BLaER1 treated with 17β-estradiol and CSF1 and Interleukin-3, amounts not matched to agents 10 nM and 100 nM (cell line): ENCODE measurements around the gene CENPQ.

Experiments
- H3K27ac ChIP-seq, 11 experiments: shearing (Covaris generic); formaldehyde crosslinking; 2 replicates each; pipeline ENCODE4 v1.8.1; 2022
- H3K27me3 ChIP-seq, 11 experiments: shearing (Covaris generic); formaldehyde crosslinking; 2 replicates each; pipeline ENCODE4 v1.8.1; 2022
- H3K36me3 ChIP-seq, 11 experiments: shearing (Covaris generic); formaldehyde crosslinking; 2 replicates each; pipeline ENCODE4 v1.8.1; 2022
- H3K4me1 ChIP-seq, 10 experiments: shearing (Covaris generic); formaldehyde crosslinking; 2 replicates each; pipeline ENCODE4 v1.8.1; 2022
- H3K4me2 ChIP-seq, 11 experiments: shearing (Covaris generic); formaldehyde crosslinking; 2 replicates each; pipeline ENCODE4 v1.8.1; 2022
- H3K4me3 ChIP-seq, 10 experiments: shearing (Covaris generic); formaldehyde crosslinking; 2 replicates each; pipeline ENCODE4 v1.8.1; 2022
- H3K9ac ChIP-seq, 11 experiments: shearing (Covaris generic); formaldehyde crosslinking; 2 replicates each; pipeline ENCODE4 v1.8.1; 2022
- H3K9me3 ChIP-seq, 11 experiments: shearing (Covaris generic); formaldehyde crosslinking; replicated peaks in 1 of 11; 2 replicates each; pipeline ENCODE4 v1.8.1; 2022
- H4K20me1 ChIP-seq, 11 experiments: shearing (Covaris generic); formaldehyde crosslinking; 2 replicates each; pipeline ENCODE4 v1.8.1; 2022
- Cebpa-rat ChIP-seq, 11 experiments: shearing (Covaris generic); IDR thresholded peaks; 2 replicates each; pipeline ENCODE4 v1.8.1; 2022

The CENPQ gene

GRCh38 chr6:49490633-49491032 lies 27.5 kb downstream of the CENPQ start:
- Histone ChIP-seq H4K20me1 (no peaks in the 10 kb centered on the region), H3K4me3 (no peak overlapping the region), H3K4me2 (no peak overlapping the region), H3K27me3 (no peaks in the 10 kb centered on the region), H3K9me3 (no peaks in the 10 kb centered on the region), H3K36me3 (peaks cover 56 to 94% (median 79%) of the 10 kb centered on the region in 11 experiments), H3K4me1 (no peaks in the 10 kb centered on the region), H3K9ac (no peak overlapping the region), H3K27ac (no peak overlapping the region)
- no peak for TF ChIP-seq Cebpa-rat (IDR thresholded peaks at IDR 0.05)

GRCh38 chr6:49497304-49497703 lies 34.1 kb downstream of the CENPQ start:
- Histone ChIP-seq H3K9ac (no peak overlapping the region), H3K27me3 (no peaks in the 10 kb centered on the region), H3K4me2 (no peak overlapping the region), H3K36me3 (peaks cover 11 to 36% (median 28%) of the 10 kb centered on the region in 11 experiments; a peak in 20 of 22 replicates), H3K4me1 (no peaks in the 10 kb centered on the region), H3K27ac (no peak overlapping the region), H3K9me3 (no peaks in the 10 kb centered on the region), H3K4me3 (no peak overlapping the region), H4K20me1 (no peaks in the 10 kb centered on the region)
- no peak for TF ChIP-seq Cebpa-rat (IDR thresholded peaks at IDR 0.05)

- TF ChIP-seq Cebpa-rat (IDR thresholded peaks at IDR 0.05) = no peak
- no peaks in the 10 kb centered on the region for H4K20me1 ChIP-seq
- no peak overlapping the region for H3K9ac ChIP-seq
- H3K4me2 ChIP-seq = no peak overlapping the region
- H3K36me3 ChIP-seq = peaks cover 3 to 19% (median 12%) of the 10 kb centered on the region in 11 experiments; a peak in 18 of 22 replicates
- no peaks in the 10 kb centered on the region for H3K27me3 ChIP-seq
- no peak overlapping the region for H3K4me3 ChIP-seq
- H3K4me1 ChIP-seq = no peaks in the 10 kb centered on the region
- no peaks in the 10 kb centered on the region for H3K9me3 ChIP-seq
- no peak overlapping the region for H3K27ac ChIP-seq
These were observed 36.0 kb downstream of the CENPQ start for GRCh38 chr6:49499126-49499525.

GRCh38 chr6:49499623-49500022 lies 36.5 kb downstream of the CENPQ start, which contains the start of gene GLYATL3:
TSS of gene GLYATL3 (plus strand) at chr6:49499923. CDS start at chr6:49511991, 12,068 bp downstream.
- Histone ChIP-seq H3K4me2 (no peak within 1 kb of the TSS), H3K9ac (no peak within 1 kb of the TSS), H3K36me3 (peaks cover 0 to 14% (median 7%) of the 10 kb centered on the region in 11 experiments; a peak in 17 of 22 replicates), H3K4me1 (no peaks in the 10 kb centered on the region), H3K27me3 (no peaks in the 10 kb centered on the region), H3K4me3 (no peak within 1 kb of the TSS), H4K20me1 (no peaks in the 10 kb centered on the region), H3K9me3 (no peaks in the 10 kb centered on the region), H3K27ac (no peak within 1 kb of the TSS)
- no peak for TF ChIP-seq Cebpa-rat (IDR thresholded peaks at IDR 0.05)

GRCh38 chr6:49504666-49505065 lies 41.5 kb downstream of the CENPQ start:
- TF ChIP-seq Cebpa-rat (IDR thresholded peaks at IDR 0.05) = no peak
- H3K27me3 ChIP-seq = no peaks in the 10 kb centered on the region
- H4K20me1 ChIP-seq = no peaks in the 10 kb centered on the region
- H3K9ac ChIP-seq = no peak overlapping the region
- H3K27ac ChIP-seq = no peak overlapping the region
- no peaks in the 10 kb centered on the region; a peak in 1 of 22 replicates for H3K9me3 ChIP-seq
- no peaks in the 10 kb centered on the region for H3K36me3 ChIP-seq
- no peak overlapping the region for H3K4me3 ChIP-seq
- H3K4me2 ChIP-seq = no peak overlapping the region
- no peaks in the 10 kb centered on the region for H3K4me1 ChIP-seq

- no peaks in the 10 kb centered on the region for H3K36me3 ChIP-seq
- no peaks in the 10 kb centered on the region for H3K4me1 ChIP-seq
- H3K4me3 ChIP-seq = no peak overlapping the region
- TF ChIP-seq Cebpa-rat (IDR thresholded peaks at IDR 0.05) = no peak
- H3K27me3 ChIP-seq = no peaks in the 10 kb centered on the region
- H3K9me3 ChIP-seq = no peaks in the 10 kb centered on the region; a peak in 1 of 22 replicates
- no peak overlapping the region for H3K27ac ChIP-seq
- H4K20me1 ChIP-seq = no peaks in the 10 kb centered on the region
- no peak overlapping the region for H3K9ac ChIP-seq
- H3K4me2 ChIP-seq = no peak overlapping the region
These were observed 43.5 kb downstream of the CENPQ start for GRCh38 chr6:49506569-49507111.

GRCh38 chr6:49509342-49509741 lies 46.2 kb downstream of the CENPQ start:
- no peak overlapping the region for H3K4me2 ChIP-seq
- no peak overlapping the region for H3K4me3 ChIP-seq
- no peak overlapping the region for H3K9ac ChIP-seq
- no peak overlapping the region for H3K27ac ChIP-seq
- no peaks in the 10 kb centered on the region for H3K4me1 ChIP-seq
- no peaks in the 10 kb centered on the region for H3K27me3 ChIP-seq
- no peaks in the 10 kb centered on the region for H4K20me1 ChIP-seq
- no peaks in the 10 kb centered on the region for H3K36me3 ChIP-seq
- H3K9me3 ChIP-seq = no peaks in the 10 kb centered on the region; a peak in 1 of 22 replicates
- TF ChIP-seq Cebpa-rat (IDR thresholded peaks at IDR 0.05) = no peak

- TF ChIP-seq Cebpa-rat (IDR thresholded peaks at IDR 0.05) = no peak
- H3K4me2 ChIP-seq = no peak overlapping the region
- H3K27ac ChIP-seq = no peak overlapping the region
- H3K27me3 ChIP-seq = no peaks in the 10 kb centered on the region
- H3K4me1 ChIP-seq = no peaks in the 10 kb centered on the region
- no peaks in the 10 kb centered on the region; a peak in 1 of 22 replicates for H3K9me3 ChIP-seq
- no peak overlapping the region for H3K9ac ChIP-seq
- no peak overlapping the region for H3K4me3 ChIP-seq
- H3K36me3 ChIP-seq = no peaks in the 10 kb centered on the region
- H4K20me1 ChIP-seq = no peaks in the 10 kb centered on the region
These were observed 50.2 kb downstream of the CENPQ start for GRCh38 chr6:49513153-49513989.

GRCh38 chr6:49514571-49515484 lies 51.7 kb downstream of the CENPQ start:
- H3K36me3 ChIP-seq = no peaks in the 10 kb centered on the region
- H3K9ac ChIP-seq = no peak overlapping the region
- H4K20me1 ChIP-seq = no peaks in the 10 kb centered on the region
- no peaks in the 10 kb centered on the region for H3K27me3 ChIP-seq
- H3K4me2 ChIP-seq = no peak overlapping the region
- H3K4me3 ChIP-seq = no peak overlapping the region
- H3K27ac ChIP-seq = no peak overlapping the region
- H3K4me1 ChIP-seq = no peaks in the 10 kb centered on the region
- TF ChIP-seq Cebpa-rat (IDR thresholded peaks at IDR 0.05) = no peak
- H3K9me3 ChIP-seq = no peaks in the 10 kb centered on the region
